Measurements from ENCODE around the gene ST8SIA5.

GRCh38 chr18:46736736-46737135, 20.1 kb downstream of the ST8SIA5 start:
- TF ChIP-seq HDGF (IDR thresholded peaks at IDR 0.05; ENCODE audit: borderline replicate concordance) (no peak), SP1 (IDR thresholded peaks at IDR 0.05) (no peak), CTBP1 (IDR thresholded peaks at IDR 0.05; ENCODE audit: borderline replicate concordance) (no peak), ZNF384 (IDR thresholded peaks at IDR 0.05) (no peak), ARNT (IDR thresholded peaks at IDR 0.05) (no peak), FOXA1 (IDR thresholded peaks at IDR 0.05) (no peak)
